Measurements from ENCODE around the gene FEM1C.

The FEM1C gene

DNA sequence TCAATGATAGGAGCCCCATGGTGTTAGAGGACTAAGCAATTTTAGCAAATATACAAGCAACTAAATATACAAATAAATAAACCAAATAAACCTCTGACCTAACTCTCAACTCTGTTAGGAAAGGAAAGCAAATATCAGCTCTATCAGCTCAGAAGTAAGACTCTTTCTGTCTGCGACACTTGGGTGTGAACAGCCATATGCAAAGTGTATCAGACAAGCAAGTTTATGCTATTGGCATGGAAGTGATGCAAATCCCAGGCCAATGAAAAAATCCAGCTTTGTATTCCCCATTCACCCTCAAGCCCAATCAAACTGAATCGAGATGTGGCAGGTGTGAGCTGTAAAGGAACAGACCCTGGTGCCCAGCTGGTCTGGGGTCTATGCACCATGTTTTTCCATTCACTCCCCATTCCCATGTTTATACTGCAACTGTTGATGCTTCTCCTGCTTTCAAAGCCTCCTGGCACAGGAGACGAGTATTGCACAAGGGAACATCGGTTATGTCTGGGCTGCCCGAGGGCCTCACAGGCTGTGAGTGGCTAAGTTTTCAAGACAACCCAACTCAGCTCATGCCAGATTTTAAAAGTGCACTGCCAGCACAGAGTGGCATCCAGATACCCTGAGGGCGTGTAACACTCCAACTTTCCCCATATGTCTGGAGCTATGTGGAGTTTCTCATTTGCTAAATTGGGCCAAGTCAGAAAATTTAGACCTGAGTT, 73.1 kb downstream of the FEM1C start (continued):
- TF ChIP-seq, protein P1, sequence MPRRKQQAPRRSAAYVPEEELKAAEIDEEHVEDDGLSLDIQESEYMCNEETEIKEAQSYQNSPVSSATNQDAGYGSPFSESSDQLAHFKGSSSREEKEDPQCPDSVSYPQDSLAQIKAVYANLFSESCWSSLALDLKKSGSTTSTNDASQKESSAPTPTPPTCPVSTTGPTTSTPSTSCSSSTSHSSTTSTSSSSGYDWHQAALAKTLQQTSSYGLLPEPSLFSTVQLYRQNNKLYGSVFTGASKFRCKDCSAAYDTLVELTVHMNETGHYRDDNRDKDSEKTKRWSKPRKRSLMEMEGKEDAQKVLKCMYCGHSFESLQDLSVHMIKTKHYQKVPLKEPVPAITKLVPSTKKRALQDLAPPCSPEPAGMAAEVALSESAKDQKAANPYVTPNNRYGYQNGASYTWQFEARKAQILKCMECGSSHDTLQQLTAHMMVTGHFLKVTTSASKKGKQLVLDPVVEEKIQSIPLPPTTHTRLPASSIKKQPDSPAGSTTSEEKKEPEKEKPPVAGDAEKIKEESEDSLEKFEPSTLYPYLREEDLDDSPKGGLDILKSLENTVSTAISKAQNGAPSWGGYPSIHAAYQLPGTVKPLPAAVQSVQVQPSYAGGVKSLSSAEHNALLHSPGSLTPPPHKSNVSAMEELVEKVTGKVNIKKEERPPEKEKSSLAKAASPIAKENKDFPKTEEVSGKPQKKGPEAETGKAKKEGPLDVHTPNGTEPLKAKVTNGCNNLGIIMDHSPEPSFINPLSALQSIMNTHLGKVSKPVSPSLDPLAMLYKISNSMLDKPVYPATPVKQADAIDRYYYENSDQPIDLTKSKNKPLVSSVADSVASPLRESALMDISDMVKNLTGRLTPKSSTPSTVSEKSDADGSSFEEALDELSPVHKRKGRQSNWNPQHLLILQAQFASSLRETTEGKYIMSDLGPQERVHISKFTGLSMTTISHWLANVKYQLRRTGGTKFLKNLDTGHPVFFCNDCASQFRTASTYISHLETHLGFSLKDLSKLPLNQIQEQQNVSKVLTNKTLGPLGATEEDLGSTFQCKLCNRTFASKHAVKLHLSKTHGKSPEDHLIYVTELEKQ (tag by site-specific recombination; IDR thresholded peaks at IDR 0.05; ENCODE audit: borderline replicate concordance): no peak
- TF ChIP-seq, protein P2, sequence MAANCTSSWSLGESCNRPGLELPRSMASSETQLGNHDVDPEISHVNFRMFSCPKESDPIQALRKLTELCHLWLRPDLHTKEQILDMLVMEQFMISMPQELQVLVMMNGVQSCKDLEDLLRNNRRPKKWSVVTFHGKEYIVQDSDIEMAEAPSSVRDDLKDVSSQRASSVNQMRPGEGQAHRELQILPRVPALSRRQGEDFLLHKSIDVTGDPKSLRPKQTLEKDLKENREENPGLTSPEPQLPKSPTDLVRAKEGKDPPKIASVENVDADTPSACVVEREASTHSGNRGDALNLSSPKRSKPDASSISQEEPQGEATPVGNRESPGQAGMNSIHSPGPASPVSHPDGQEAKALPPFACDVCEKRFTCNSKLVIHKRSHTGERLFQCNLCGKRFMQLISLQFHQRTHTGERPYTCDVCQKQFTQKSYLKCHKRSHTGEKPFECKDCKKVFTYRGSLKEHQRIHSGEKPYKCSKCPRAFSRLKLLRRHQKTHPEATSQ (tag by site-specific recombination; IDR thresholded peaks at IDR 0.05): no peak
- TF ChIP-seq ZNF423 (tag by site-specific recombination; IDR thresholded peaks at IDR 0.05) (no peak), ZNF513 (tag by site-specific recombination; IDR thresholded peaks at IDR 0.05) (no peak), ZNF394 (tag by site-specific recombination; IDR thresholded peaks at IDR 0.05; ENCODE audit: borderline replicate concordance) (no peak), ZNF239 (tag by site-specific recombination; IDR thresholded peaks at IDR 0.05) (no peak), ZNF501 (tag by site-specific recombination; IDR thresholded peaks at IDR 0.05) (no peak)

DNA sequence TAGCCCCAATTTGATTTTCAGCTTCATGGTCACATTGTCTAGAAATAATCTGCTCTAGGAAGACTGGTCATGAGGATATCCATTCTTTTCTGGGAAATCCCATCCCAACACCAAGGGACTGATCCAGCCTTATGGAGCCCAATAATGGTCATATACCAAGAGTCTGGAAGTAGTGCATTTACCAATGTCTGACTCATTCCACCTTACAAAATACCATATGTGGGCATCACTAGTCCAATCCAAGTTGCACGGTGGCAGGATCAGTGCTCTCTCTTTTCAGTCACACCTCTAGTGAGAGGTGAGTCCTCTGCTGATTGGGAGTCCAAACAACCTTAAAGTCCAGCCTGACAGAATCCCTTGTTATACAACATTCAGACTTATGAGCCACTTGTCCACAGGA, 73.7 kb downstream of the FEM1C start:
- TF ChIP-seq ZNF843 (tag by site-specific recombination; IDR thresholded peaks at IDR 0.05) (no peak), ZNF561 (tag by site-specific recombination; IDR thresholded peaks at IDR 0.05; ENCODE audit: borderline replicate concordance) (no peak), ZNF596 (tag by site-specific recombination; IDR thresholded peaks at IDR 0.05) (no peak)
- no peak overlapping the region for H3K4me3 ChIP-seq (ENCODE audit: low read depth, low read length)
- H3K36me3 ChIP-seq (ENCODE audit: control insufficient read depth in 2 of 2, insufficient read depth in 1 of 2, low read length in 2 of 2): no peaks in the 10 kb centered on the region
- H3K9me3 ChIP-seq (ENCODE audit: control insufficient read depth, insufficient read depth, low read depth, low read length): no peaks in the 10 kb centered on the region
- ChIA-PET POLR2A (no interaction called here), CTCF (interaction anchor here (0.5 kb wide), 1 partner anchor 471 kb away, joined by 3 read pairs; no protein-coding TSS in a partner anchor)
- H3K27ac ChIP-seq (ENCODE audit: extremely low read depth, low read depth, low read length): no peak overlapping the region
- H3K4me1 ChIP-seq (ENCODE audit: control insufficient read depth, insufficient read depth, low read length): no peaks in the 10 kb centered on the region
